Measurements from ENCODE around the gene SLC28A1.

GRCh38 chr15:84834969-84835368, 49.5 kb upstream of the SLC28A1 start:
- TF ChIP-seq CTCF (IDR thresholded peaks at IDR 0.05), result no peak
- TF ChIP-seq POLR2A (IDR thresholded peaks at IDR 0.05), result no peak
- no peak for TF ChIP-seq EP300 (IDR thresholded peaks at IDR 0.05)
